ENCODE measurements around the gene NAA38. TPM values are rescaled to one million over a fixed set of nuclear protein-coding genes. Genes with fewer than 3 reads are reported as not detected.

Gene NAA38
- total RNA-seq, 1 experiment from 2014 or later, result 103 TPM

DNA sequence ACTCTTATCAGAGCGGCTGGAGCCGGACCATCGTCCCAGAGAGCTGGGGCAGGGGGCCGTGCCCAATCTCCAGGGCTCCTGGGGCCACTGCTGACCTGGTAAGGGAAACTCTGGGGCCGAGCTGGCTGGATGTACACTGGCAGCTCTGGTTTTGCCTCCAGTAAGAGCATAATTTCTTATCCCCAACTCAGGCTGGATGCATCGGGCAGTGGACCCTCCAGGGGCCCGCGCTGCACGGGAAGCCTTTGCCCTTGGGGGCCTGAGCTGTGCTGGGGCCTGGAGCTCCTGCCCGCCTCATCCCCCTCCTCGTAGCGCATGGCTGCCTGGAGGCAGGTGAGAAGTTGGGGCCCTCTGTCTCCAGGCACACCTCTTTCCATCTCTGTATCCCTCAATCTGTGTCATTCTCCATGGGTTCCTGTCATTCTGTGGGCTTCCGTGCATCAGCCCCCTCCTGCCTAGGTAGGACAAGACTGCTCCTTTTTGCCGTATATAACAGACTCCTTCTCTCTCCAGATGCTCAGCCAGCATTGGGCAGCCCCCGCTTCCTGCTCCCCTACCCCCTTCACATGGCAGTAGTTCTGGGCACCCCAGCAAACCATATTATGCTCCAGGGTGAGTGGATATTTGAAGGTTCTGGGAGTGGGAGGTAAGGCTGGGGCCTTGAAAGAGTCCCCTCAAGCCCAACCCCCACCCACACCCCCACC lies 11.8 kb downstream of the NAA38 start:
- no peaks in the 10 kb centered on the region for H3K9me2 ChIP-seq (ENCODE audit: insufficient read depth)
- no peak for ATAC-seq
- intact Hi-C loops (cut with micrococcal nuclease), result no loop called here
- ChIA-PET RAD21 (ENCODE audit: low non-redundant PET in 1 of 2, low total read pairs in 2 of 2, uncharacterized antibody in 2 of 2, unreplicated experiment in 2 of 2) (interaction anchor here in 1 of 2 experiments (0.8 to 0.9 kb wide), 2 partner anchors 10 to 11 kb away, joined by 3 to 5 read pairs; partner anchors contain the start of gene KDM6B), POLR2A (interaction anchor here (0.8 to 3.7 kb wide), 4 partner anchors 11 to 29 kb away, joined by 3 to 45 read pairs (median 12); partner anchors contain the start of genes CYB5D1, KDM6B and NAA38), CTCF (interaction anchor here (1.1 to 2.5 kb wide), 4 partner anchors 10 to 67 kb away, joined by 3 to 8 read pairs (median 5); partner anchors contain the start of gene NAA38)
- no peak for DNase-seq (ENCODE audit: low read depth, low spot score)
- H3K79me2 ChIP-seq (ENCODE audit: insufficient read depth, low read length), result peaks cover 70% of the 10 kb centered on the region
- H3K36me3 ChIP-seq (ENCODE audit: control insufficient read depth in 1 of 2, insufficient read depth in 2 of 2, low read length in 2 of 2), result peaks cover 11 to 31% of the 10 kb centered on the region in 2 experiments
- H3K27ac ChIP-seq (ENCODE audit: low read depth, low read length), result peak overlapping the region; percentile 97
- H4K20me1 ChIP-seq (ENCODE audit: insufficient read depth), result no peaks in the 10 kb centered on the region
- peak overlapping the region; percentile 92 to 94 for H3K4me3 ChIP-seq (replicated peaks in 1 of 2; ENCODE audit: low read depth in 1 of 2, low read length in 2 of 2)
- H3K4me2 ChIP-seq (ENCODE audit: low read length), result peak overlapping the region; percentile 99
- no peaks in the 10 kb centered on the region for H3K9me3 ChIP-seq (ENCODE audit: control insufficient read depth in 1 of 2, insufficient read depth in 1 of 2, low read depth in 1 of 2, low read length in 2 of 2)
- H3K4me1 ChIP-seq (ENCODE audit: control insufficient read depth in 1 of 2, insufficient read depth in 2 of 2, low read length in 2 of 2), result peaks cover 19 to 34% of the 10 kb centered on the region in 2 experiments
- H3K9ac ChIP-seq (ENCODE audit: low read length), result peak overlapping the region; percentile 99
- TF ChIP-seq, protein P1, sequence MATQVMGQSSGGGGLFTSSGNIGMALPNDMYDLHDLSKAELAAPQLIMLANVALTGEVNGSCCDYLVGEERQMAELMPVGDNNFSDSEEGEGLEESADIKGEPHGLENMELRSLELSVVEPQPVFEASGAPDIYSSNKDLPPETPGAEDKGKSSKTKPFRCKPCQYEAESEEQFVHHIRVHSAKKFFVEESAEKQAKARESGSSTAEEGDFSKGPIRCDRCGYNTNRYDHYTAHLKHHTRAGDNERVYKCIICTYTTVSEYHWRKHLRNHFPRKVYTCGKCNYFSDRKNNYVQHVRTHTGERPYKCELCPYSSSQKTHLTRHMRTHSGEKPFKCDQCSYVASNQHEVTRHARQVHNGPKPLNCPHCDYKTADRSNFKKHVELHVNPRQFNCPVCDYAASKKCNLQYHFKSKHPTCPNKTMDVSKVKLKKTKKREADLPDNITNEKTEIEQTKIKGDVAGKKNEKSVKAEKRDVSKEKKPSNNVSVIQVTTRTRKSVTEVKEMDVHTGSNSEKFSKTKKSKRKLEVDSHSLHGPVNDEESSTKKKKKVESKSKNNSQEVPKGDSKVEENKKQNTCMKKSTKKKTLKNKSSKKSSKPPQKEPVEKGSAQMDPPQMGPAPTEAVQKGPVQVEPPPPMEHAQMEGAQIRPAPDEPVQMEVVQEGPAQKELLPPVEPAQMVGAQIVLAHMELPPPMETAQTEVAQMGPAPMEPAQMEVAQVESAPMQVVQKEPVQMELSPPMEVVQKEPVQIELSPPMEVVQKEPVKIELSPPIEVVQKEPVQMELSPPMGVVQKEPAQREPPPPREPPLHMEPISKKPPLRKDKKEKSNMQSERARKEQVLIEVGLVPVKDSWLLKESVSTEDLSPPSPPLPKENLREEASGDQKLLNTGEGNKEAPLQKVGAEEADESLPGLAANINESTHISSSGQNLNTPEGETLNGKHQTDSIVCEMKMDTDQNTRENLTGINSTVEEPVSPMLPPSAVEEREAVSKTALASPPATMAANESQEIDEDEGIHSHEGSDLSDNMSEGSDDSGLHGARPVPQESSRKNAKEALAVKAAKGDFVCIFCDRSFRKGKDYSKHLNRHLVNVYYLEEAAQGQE (IDR thresholded peaks at IDR 0.05; ENCODE audit: low read depth), result no peak
- TF ChIP-seq FOSL1 (IDR thresholded peaks at IDR 0.05; ENCODE audit: low read depth) (no peak), JUND (IDR thresholded peaks at IDR 0.05) (no peak), SRF (IDR thresholded peaks at IDR 0.05; ENCODE audit: low read depth) (no peak), POLR2AphosphoS5 (IDR thresholded peaks at IDR 0.05; ENCODE audit: low read depth, low read length) (no peak), EZH2 (IDR thresholded peaks at IDR 0.05) (no peak), YY1 (IDR thresholded peaks at IDR 0.05; ENCODE audit: extremely low read depth, insufficient replicate concordance, low read depth, low read length) (no peak), ZNF274 (IDR thresholded peaks at IDR 0.05; ENCODE audit: low read depth, low read length) (no peak)
- TF ChIP-seq, protein P2, sequence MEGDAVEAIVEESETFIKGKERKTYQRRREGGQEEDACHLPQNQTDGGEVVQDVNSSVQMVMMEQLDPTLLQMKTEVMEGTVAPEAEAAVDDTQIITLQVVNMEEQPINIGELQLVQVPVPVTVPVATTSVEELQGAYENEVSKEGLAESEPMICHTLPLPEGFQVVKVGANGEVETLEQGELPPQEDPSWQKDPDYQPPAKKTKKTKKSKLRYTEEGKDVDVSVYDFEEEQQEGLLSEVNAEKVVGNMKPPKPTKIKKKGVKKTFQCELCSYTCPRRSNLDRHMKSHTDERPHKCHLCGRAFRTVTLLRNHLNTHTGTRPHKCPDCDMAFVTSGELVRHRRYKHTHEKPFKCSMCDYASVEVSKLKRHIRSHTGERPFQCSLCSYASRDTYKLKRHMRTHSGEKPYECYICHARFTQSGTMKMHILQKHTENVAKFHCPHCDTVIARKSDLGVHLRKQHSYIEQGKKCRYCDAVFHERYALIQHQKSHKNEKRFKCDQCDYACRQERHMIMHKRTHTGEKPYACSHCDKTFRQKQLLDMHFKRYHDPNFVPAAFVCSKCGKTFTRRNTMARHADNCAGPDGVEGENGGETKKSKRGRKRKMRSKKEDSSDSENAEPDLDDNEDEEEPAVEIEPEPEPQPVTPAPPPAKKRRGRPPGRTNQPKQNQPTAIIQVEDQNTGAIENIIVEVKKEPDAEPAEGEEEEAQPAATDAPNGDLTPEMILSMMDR (IDR thresholded peaks at IDR 0.05 in 2 of 3, conservative IDR thresholded peaks at IDR 0.05 in 1 of 3; ENCODE audit: borderline replicate concordance in 1 of 3, insufficient read depth in 1 of 3, low read depth in 2 of 3, low read length in 2 of 3), result no peak
- TF ChIP-seq, protein P3, sequence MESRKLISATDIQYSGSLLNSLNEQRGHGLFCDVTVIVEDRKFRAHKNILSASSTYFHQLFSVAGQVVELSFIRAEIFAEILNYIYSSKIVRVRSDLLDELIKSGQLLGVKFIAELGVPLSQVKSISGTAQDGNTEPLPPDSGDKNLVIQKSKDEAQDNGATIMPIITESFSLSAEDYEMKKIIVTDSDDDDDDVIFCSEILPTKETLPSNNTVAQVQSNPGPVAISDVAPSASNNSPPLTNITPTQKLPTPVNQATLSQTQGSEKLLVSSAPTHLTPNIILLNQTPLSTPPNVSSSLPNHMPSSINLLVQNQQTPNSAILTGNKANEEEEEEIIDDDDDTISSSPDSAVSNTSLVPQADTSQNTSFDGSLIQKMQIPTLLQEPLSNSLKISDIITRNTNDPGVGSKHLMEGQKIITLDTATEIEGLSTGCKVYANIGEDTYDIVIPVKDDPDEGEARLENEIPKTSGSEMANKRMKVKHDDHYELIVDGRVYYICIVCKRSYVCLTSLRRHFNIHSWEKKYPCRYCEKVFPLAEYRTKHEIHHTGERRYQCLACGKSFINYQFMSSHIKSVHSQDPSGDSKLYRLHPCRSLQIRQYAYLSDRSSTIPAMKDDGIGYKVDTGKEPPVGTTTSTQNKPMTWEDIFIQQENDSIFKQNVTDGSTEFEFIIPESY (IDR thresholded peaks at IDR 0.05; ENCODE audit: extremely low read depth, insufficient replicate concordance, low read length), result no peak
- TF ChIP-seq, protein P4, sequence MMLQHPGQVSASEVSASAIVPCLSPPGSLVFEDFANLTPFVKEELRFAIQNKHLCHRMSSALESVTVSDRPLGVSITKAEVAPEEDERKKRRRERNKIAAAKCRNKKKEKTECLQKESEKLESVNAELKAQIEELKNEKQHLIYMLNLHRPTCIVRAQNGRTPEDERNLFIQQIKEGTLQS (IDR thresholded peaks at IDR 0.05), result no peak
- no peak overlapping the region for H2AFZ ChIP-seq (ENCODE audit: low read depth, low read length, poor library complexity, severe bottlenecking)
- H3K27me3 ChIP-seq (ENCODE audit: insufficient read depth, low read length), result no peaks in the 10 kb centered on the region
- no TSS peak for BruUV-seq (replicated peaks)

Data from HCT116 (cell line).